Colon (tissue), 2 donors: ENCODE measurements around the gene CST7.

Source experiments
- FAIRE-seq: peaks from 2 replicates; lab custom pipeline; 2012; peaks lifted over from hg19 to GRCh38; lab: Jason Lieb, UNC
- donor health status: control.
- donor health status: control.

The CST7 gene

GRCh38 chr20:25005220-25005619 lies 56.2 kb downstream of the CST7 start:
- no peak for FAIRE-seq

GRCh38 chr20:25005661-25006060 lies 56.6 kb downstream of the CST7 start:
- FAIRE-seq: no peak

GRCh38 chr20:25006431-25007167 lies 57.5 kb downstream of the CST7 start:
- no peak for FAIRE-seq

GRCh38 chr20:25007491-25008305 lies 58.6 kb downstream of the CST7 start:
- no peak for FAIRE-seq

- FAIRE-seq: no peak
Observed at GRCh38 chr20:25008388-25009217, 59.5 kb downstream of the CST7 start.
